ENCODE results near the gene DAB2.

The DAB2 gene

GRCh38 chr5:39447059-39447458 is 22.3 kb upstream of the DAB2 start:
- DNase-seq, result no peak

DNA sequence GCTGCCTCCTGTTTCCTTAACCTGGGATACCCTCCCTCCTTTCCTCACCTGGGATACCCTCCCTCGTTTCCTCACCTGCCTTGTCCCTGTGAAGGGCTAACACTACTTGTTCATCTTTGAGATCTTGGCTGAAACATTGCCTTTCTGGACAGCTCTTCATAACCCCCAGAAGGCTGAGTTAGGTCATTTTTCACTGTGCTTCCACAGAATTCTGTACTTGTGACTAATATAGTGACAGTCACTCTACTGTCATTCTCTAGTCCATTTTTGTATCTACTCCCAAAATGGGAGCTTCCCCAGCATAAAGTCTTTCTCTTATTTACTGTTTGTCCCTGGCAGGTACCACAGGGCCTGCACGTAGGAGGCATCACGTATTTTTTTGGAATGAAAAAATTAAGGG is 21.5 kb upstream of the DAB2 start:
- DNase-seq, result no peak

- no peak for DNase-seq
Observed at GRCh38 chr5:39443911-39444310, 19.1 kb upstream of the DAB2 start.

DNA sequence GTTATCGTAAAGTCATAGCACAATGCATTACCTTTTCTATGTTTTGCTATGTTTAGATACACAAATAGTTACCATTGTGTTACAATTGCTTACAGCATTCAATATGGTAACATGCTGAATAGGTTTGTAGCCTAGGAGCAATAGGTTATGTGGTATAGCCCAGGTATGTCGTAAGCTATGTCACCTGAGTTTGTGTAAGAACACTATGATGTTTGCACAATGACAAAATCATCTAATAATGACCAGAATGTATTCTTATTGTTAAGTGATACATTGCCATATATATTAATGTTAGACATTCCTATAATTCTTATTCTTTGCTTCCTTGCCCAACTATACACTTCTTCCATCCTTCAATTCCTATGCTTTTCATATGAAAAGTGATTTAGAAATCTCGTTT is 18.2 kb upstream of the DAB2 start:
- DNase-seq, result no peak

- no peak for DNase-seq
Observed at GRCh38 chr5:39441838-39442237, 17.1 kb upstream of the DAB2 start.

- no peak for DNase-seq
Observed at GRCh38 chr5:39440958-39441624, 16.3 kb upstream of the DAB2 start.

DNA sequence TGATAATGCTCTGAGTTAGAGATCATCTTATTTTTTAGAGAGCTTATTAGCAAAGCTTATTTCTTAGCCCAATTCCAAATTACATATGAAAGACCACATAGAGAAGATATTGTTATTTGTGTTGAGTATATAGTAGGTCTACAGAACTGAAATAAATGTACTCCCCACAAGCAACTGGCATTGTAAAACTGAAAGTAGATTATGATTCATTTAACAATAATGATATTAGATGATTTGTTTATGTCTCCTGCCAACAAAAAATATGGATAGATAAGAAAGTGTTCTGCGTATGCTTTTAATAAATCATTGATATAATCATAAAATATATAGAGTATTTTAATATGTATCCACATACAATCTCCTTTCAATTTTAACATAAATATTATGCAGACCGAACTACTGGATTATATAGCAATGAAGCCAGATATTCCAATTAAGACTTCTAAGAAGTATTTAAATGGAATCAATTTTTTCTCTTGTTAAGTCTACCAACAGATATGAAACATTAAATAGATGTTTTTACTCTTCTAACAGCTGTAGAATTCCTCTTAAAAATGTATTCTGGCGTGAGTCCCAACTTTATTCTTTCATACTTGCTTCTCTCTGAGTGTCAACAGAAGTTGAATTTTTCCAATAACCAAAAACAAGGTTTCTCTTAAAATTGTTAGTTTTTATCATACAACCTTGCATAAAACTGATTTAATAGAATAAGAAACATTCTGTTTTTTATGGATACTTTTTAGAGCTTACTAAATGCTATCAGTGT is 15.6 kb upstream of the DAB2 start:
- DNase-seq, result no peak

DNA sequence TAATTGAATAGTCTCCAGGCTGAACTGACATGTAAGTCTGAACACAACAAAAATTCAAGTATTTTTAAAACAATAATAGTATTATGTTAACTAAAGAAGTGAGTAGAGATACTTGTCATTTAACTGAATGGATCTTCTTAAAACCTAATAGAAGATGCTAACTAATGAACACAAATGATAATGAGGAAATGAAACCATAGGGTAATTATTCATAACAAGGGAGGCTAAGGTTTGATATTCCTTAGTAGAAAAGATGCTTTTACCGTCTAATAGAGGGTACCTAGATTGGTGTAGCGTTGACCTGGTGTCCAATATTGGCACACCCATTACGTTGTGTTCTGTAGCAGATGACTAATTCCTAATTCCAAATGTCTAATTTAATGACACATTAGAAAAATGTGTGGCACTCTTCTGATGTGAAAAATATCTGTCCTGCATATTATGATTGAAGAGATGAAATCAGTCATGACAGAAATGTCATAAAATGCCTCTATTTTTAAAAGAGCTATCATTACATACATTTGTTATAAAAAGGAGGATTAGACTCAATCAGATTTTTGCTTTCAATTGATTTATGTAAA is 14.9 kb upstream of the DAB2 start:
- no peak for DNase-seq

GRCh38 chr5:39437467-39437866 is 12.7 kb upstream of the DAB2 start:
- no peak for DNase-seq

DNA sequence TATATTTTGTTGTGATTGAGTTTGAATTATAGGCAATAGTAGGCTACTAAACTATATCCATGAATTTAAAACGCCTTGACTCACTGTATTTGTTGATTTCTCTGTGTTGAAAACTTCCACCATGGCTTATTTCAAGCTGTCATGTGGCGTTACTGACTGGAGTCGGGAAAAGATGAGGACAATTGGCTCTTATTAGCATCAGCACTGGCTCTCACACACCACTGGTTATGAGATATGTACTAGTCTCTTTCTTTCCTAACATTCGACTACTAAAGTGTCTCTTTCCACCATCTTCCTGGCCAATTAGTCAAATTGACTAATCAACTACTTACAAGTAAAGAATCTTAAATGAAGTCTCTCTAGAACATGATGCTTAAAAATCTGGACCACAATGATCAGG is 9.1 kb upstream of the DAB2 start:
- no peak for DNase-seq

- DNase-seq, result no peak
Observed at GRCh38 chr5:39432696-39433530, 8.1 kb upstream of the DAB2 start.

DNA sequence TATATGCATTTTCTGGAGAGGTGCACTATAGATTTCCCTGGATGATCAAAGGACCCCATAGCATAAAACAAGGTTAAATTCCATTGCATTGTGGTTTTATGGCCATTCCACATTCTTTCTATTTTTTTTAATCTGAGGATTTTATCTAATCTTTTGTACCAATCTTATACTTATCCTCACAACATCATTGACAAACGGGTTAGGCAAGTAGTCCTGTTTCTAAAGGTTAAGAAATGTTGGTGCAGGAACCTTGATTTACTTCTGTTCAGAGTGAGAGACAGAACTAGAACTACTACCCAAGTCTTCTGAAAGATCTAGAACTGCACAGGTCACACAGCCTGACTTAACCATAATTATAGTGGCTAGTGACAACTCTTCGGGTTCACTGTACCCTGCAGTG is 5.7 kb upstream of the DAB2 start:
- DNase-seq, result no peak

DNA sequence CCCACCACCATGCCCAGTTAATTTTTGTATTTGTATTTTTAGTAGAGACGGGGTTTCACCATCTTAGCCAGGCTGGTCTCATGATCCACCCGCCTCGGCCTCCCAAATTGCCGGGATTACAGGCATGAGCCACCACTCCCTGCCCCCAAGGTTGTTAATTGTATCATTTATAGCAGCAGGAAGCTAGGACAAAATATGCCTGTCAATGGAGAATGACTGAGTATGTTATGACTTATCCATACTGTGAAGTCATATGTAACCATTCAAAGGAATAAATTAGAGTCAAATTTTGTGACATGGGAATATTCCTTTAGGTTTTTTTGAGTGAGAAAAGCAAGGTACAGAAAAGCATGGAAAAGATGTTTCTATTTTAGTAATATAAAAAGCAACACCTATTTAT is 3.9 kb upstream of the DAB2 start:
- DNase-seq, result no peak

GRCh38 chr5:39427633-39428032 is 2.9 kb upstream of the DAB2 start:
- DNase-seq, result no peak

DNA sequence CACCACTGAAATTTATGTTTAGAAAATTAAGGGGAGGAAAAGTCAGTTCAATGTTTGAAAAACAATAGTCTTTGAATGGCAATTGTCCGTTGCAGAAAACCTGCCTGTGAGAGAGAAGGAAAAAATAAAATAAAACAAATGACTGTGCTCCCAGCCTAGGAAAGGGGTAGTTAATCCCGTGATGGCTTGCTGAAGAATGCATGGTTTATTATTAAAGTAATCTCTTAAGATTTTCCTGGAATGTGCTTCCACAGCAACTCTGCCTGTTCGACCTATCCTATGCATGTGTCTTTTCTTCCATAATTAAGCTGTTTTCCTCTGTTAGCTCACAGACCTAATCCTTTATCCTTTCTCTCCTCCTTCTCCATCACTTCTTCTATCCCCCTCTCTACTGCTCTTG is 2.4 kb upstream of the DAB2 start:
- DNase-seq, result no peak

DNA sequence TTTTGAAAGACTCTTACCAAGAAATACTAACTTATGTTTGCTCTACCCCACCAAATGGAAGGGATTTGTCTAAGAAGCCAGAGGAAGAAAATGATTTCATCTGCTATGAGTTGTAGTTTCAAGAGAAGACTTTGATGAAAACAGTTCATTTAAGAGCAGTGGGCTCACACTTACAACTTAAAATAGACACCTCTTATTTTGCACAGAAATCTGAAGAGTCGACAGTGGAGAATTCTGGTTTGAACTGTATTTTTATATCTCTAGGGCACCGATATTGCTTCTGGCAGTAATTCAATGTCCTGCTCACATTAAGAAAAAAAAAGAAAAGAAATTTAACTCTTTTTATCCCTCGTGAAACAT is 1.9 kb upstream of the DAB2 start:
- no peak for DNase-seq

GRCh38 chr5:39426051-39426745 is 1.4 kb upstream of the DAB2 start:
- DNase-seq, result no peak

- DNase-seq, result no peak
Observed at GRCh38 chr5:39423331-39423751, 1.4 kb downstream of the DAB2 start.

- no peak for DNase-seq
Observed at GRCh38 chr5:39422728-39423285, 2.0 kb downstream of the DAB2 start.

- DNase-seq, result no peak
Observed at GRCh38 chr5:39422036-39422606, 2.7 kb downstream of the DAB2 start.

DNA sequence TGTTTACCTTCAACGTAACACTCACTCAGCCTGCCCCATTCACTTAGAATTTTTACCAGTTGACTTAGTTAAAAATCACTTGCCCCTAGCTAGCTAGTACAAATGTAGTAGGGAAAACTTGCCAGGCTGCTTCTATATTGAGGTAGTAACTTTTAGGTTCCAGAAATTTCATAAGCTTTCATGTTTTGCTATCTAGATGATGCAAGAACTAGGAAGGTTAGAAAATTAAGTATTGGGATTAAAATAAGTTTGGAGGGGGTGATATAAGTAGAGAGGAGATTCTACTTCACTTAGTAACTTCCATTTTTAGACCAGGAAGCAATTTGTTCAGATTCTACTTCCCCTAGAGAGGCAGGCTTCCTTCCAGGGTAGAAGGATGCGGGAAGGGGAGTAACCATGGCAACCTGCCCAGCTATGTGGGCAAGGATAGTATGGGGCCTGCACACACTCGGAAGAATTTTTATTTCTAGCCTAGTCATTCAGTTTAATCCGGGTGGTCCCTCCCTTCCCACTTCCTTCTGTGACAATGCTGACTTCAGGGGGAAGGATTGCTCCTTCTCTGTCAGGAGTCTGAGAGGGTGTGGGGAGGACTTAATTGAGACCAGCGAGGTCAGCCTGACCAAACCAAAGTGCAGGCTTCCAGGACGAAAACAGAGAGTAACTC is 4.2 kb downstream of the DAB2 start:
- no peak for DNase-seq

- no peak for DNase-seq
Observed at GRCh38 chr5:39419796-39420195, 5.0 kb downstream of the DAB2 start.

Measured in NCI-H524 treated with DMSO at 0.1 percent for 48 hours (cell line).